Urinary bladder (tissue), 4 donors: ENCODE results near the gene SPAG17. TPM values are rescaled to one million over a fixed set of nuclear protein-coding genes. Genes with fewer than 3 reads are reported as not detected.

Experiments used
- DNase-seq: peaks from one replicate; pipeline ENCODE4 v3.0.0-alpha.2; 2015; ENCODE audit errors: extremely low spot score
- H3K27ac ChIP-seq: one replicate; pipeline ENCODE4 v1.5.1; 2013; ENCODE audit warnings: low read depth, mild to moderate bottlenecking, moderate library complexity
- H3K36me3 ChIP-seq: one replicate; pipeline ENCODE4 v1.6.1; 2013; ENCODE audit warnings: mild to moderate bottlenecking, moderate library complexity; ENCODE audit not compliant: insufficient read depth
- H3K4me1 ChIP-seq: one replicate; pipeline ENCODE4 v1.6.1; 2013; ENCODE audit warnings: mild to moderate bottlenecking, moderate library complexity; ENCODE audit not compliant: insufficient read depth
- H3K4me3 ChIP-seq: one replicate; pipeline ENCODE4 v1.5.1; 2013; ENCODE audit warnings: low read depth, low read length
- WGBS: extraction: QIAGEN DNeasy Blood & Tissue Kit; methylation state at CpG from one replicate; pipeline ENCODE4 v1.1.7; 2013; 5-methylcytosine and 5-hydroxymethylcytosine counted together
- polyA plus RNA-seq: library from polyadenylated mRNA; stranded (reverse); fragments of 200-250 nt; gene quantifications from one replicate; pipeline ENCODE4 v1.2.3, GENCODE V29; 2013
- total RNA-seq: library from RNA; depleted of rRNA; stranded (reverse); fragments of >200 nt; gene quantifications from one replicate; pipeline ENCODE4 v1.2.3, GENCODE V29; 2014
- donor health status: healthy with polysubstance abuse.
- donor health status: healthy.

SPAG17 gene
- total and polyA plus RNA-seq, 2 donors = 0.51 to 4.2 TPM

- Histone ChIP-seq H3K4me3 (no peak overlapping the region), H3K36me3 (no peaks in the 10 kb centered on the region), H3K4me1 (no peaks in the 10 kb centered on the region), H3K27ac (no peak overlapping the region)
- DNase-seq = no peak
- 69% methylated on average over 3 of the region's 3 CpGs for WGBS
Measured at GRCh38 chr1:118123116-118123839, 61.8 kb downstream of the SPAG17 start.

GRCh38 chr1:118122234-118123004, 62.6 kb downstream of the SPAG17 start:
- Histone ChIP-seq H3K36me3 (no peaks in the 10 kb centered on the region), H3K4me1 (no peaks in the 10 kb centered on the region), H3K4me3 (no peak overlapping the region), H3K27ac (no peak overlapping the region)
- no peak for DNase-seq
- WGBS = 68% methylated on average over 4 of the region's 4 CpGs

GRCh38 chr1:118118873-118119463, 66.1 kb downstream of the SPAG17 start:
- 78% methylated on average over 2 of the region's 2 CpGs for WGBS
- no peaks in the 10 kb centered on the region for H3K4me1 ChIP-seq

GRCh38 chr1:118118469-118118868, 66.6 kb downstream of the SPAG17 start:
- Histone ChIP-seq H3K4me3 (no peak overlapping the region), H3K27ac (no peak overlapping the region), H3K36me3 (no peaks in the 10 kb centered on the region), H3K4me1 (no peaks in the 10 kb centered on the region)
- 32% methylated on average over 5 of the region's 5 CpGs for WGBS
- no peak for DNase-seq

More at GRCh38 chr1:118118873-118119463, 66.1 kb downstream of the SPAG17 start:
- H3K4me3 ChIP-seq = no peak overlapping the region
- no peaks in the 10 kb centered on the region for H3K36me3 ChIP-seq
- DNase-seq = no peak
- no peak overlapping the region for H3K27ac ChIP-seq

- Histone ChIP-seq H3K36me3 (no peaks in the 10 kb centered on the region), H3K27ac (no peak overlapping the region), H3K4me3 (no peak overlapping the region), H3K4me1 (no peaks in the 10 kb centered on the region)
- no peak for DNase-seq
- 84% methylated on average over 4 of the region's 4 CpGs for WGBS
Measured at GRCh38 chr1:118117521-118117920, 67.5 kb downstream of the SPAG17 start.

- no peak overlapping the region for H3K27ac ChIP-seq
- no peaks in the 10 kb centered on the region for H3K36me3 ChIP-seq
- no peak overlapping the region for H3K4me3 ChIP-seq
- WGBS = 54% methylated on average over 4 of the region's 4 CpGs
- DNase-seq = no peak
- H3K4me1 ChIP-seq = no peaks in the 10 kb centered on the region
Measured at GRCh38 chr1:118116909-118117308, 68.1 kb downstream of the SPAG17 start.

GRCh38 chr1:118116401-118116800, 68.6 kb downstream of the SPAG17 start:
- Histone ChIP-seq H3K4me3 (no peak overlapping the region), H3K4me1 (no peaks in the 10 kb centered on the region), H3K36me3 (no peaks in the 10 kb centered on the region), H3K27ac (no peak overlapping the region)
- no peak for DNase-seq
- 60% methylated on average over 5 of the region's 5 CpGs for WGBS

- H3K4me1 ChIP-seq = no peaks in the 10 kb centered on the region
- no peak overlapping the region for H3K4me3 ChIP-seq
- 55% methylated on average over 6 of the region's 6 CpGs for WGBS
- no peak for DNase-seq
- H3K36me3 ChIP-seq = no peaks in the 10 kb centered on the region
- no peak overlapping the region for H3K27ac ChIP-seq
Measured at GRCh38 chr1:118115567-118116295, 69.3 kb downstream of the SPAG17 start.

- WGBS = 52% methylated on average over 1 of the region's 1 CpG
Measured at GRCh38 chr1:118113261-118113660, 71.8 kb downstream of the SPAG17 start.

GRCh38 chr1:118110580-118110979, 74.4 kb downstream of the SPAG17 start:
- H3K4me1 ChIP-seq = no peaks in the 10 kb centered on the region
- no peak overlapping the region for H3K4me3 ChIP-seq
- DNase-seq = no peak
- H3K27ac ChIP-seq = no peak overlapping the region
- H3K36me3 ChIP-seq = no peaks in the 10 kb centered on the region

More at GRCh38 chr1:118113261-118113660, 71.8 kb downstream of the SPAG17 start:
- H3K27ac ChIP-seq = no peak overlapping the region
- H3K4me1 ChIP-seq = no peaks in the 10 kb centered on the region
- no peaks in the 10 kb centered on the region for H3K36me3 ChIP-seq
- no peak overlapping the region for H3K4me3 ChIP-seq
- no peak for DNase-seq

- Histone ChIP-seq H3K4me3 (no peak overlapping the region), H3K27ac (no peak overlapping the region), H3K36me3 (no peaks in the 10 kb centered on the region), H3K4me1 (no peaks in the 10 kb centered on the region)
- no peak for DNase-seq
- WGBS = 87% methylated on average over 3 of the region's 3 CpGs
Measured at GRCh38 chr1:118104951-118105350, 80.1 kb downstream of the SPAG17 start.

GRCh38 chr1:118102445-118102844, 82.6 kb downstream of the SPAG17 start:
- H3K4me1 ChIP-seq = no peaks in the 10 kb centered on the region
- no peaks in the 10 kb centered on the region for H3K36me3 ChIP-seq
- WGBS = 89% methylated on average over 3 of the region's 3 CpGs
- no peak for DNase-seq
- H3K27ac ChIP-seq = no peak overlapping the region
- H3K4me3 ChIP-seq = no peak overlapping the region

GRCh38 chr1:118101999-118102398, 83.0 kb downstream of the SPAG17 start:
- 89% methylated on average over 1 of the region's 1 CpG for WGBS

More at GRCh38 chr1:118101999-118102398, 83.0 kb downstream of the SPAG17 start:
- H3K27ac ChIP-seq = no peak overlapping the region
- no peak overlapping the region for H3K4me3 ChIP-seq
- no peaks in the 10 kb centered on the region for H3K36me3 ChIP-seq
- DNase-seq = no peak
- no peaks in the 10 kb centered on the region for H3K4me1 ChIP-seq
